ENCODE results near the gene SEPSECS. TPM values are rescaled to one million over a fixed set of nuclear protein-coding genes. Genes with fewer than 3 reads are reported as not detected.

Gene SEPSECS
- total and polyA plus RNA-seq, 9 of the 15 experiments (the other 6 are each of a cell fraction or from before 2014, with no cell fraction given) = 3.9 to 17.2 (median 7.9) TPM

GRCh38 chr4:25169446-25169845 is 9.2 kb upstream of the SEPSECS start:
- Histone ChIP-seq H2AFZ (ENCODE audit: low read depth, low read length) (no peak overlapping the region), H3K4me3 (no peak overlapping the region), H3K27ac (ENCODE audit: extremely low read depth, low read depth, low read length) (no peak overlapping the region), H3K36me3 (ENCODE audit: control insufficient read depth, insufficient read depth, low read length) (no peaks in the 10 kb centered on the region), H3K79me2 (ENCODE audit: control insufficient read depth, insufficient read depth, low read length) (no peaks in the 10 kb centered on the region), H3K4me1 (replicated peaks in 1 of 2; ENCODE audit: control insufficient read depth in 2 of 2, insufficient read depth in 2 of 2, low read length in 2 of 2) (peaks cover 0 to 20% of the 10 kb centered on the region in 2 experiments; a peak in 3 of 5 replicates), H3K9ac (ENCODE audit: insufficient read depth in 1 of 2, low read depth in 2 of 2, low read length in 2 of 2) (no peak overlapping the region), H4K20me1 (replicated peaks; ENCODE audit: control insufficient read depth, insufficient read depth, low read length) (no peaks in the 10 kb centered on the region), H3K9me3 (replicated peaks; ENCODE audit: control insufficient read depth, insufficient read depth, low read depth, low read length) (no peaks in the 10 kb centered on the region), H3K9me1 (ENCODE audit: control insufficient read depth, insufficient read depth, low read length) (no peaks in the 10 kb centered on the region), H3K27me3 (ENCODE audit: control insufficient read depth in 2 of 2, insufficient read depth in 2 of 2, low read length in 2 of 2) (no peaks in the 10 kb centered on the region), H3K4me2 (ENCODE audit: insufficient read depth, low read length) (no peak overlapping the region)
- CTCF ChIA-PET (ENCODE audit: low intra/inter-chr PET ratio) = no interaction called here
- in situ Hi-C loops (cut with MboI) (no loop called here), intact Hi-C loops (cut with micrococcal nuclease) (no loop called here)
- TF ChIP-seq PHB2 (IDR thresholded peaks at IDR 0.05; ENCODE audit: low read depth) (no peak), RAD51 (IDR thresholded peaks at IDR 0.05; ENCODE audit: borderline replicate concordance, low read depth) (no peak), ZNF444 (CRISPR knock-in tag; IDR thresholded peaks at IDR 0.05) (no peak), COPS2 (conservative IDR thresholded peaks at IDR 0.05) (no peak), SMAD4 (CRISPR knock-in tag; conservative IDR thresholded peaks at IDR 0.05) (no peak), PTRF (tag; IDR thresholded peaks at IDR 0.05) (no peak), PRPF4 (IDR thresholded peaks at IDR 0.05; ENCODE audit: insufficient read depth, low read depth, low read length, poor library complexity, severe bottlenecking) (no peak), NCOA1 (IDR thresholded peaks at IDR 0.05; ENCODE audit: low read depth) (no peak), TFE3 (CRISPR knock-in tag; IDR thresholded peaks at IDR 0.05) (no peak), MEF2A (IDR thresholded peaks at IDR 0.05; ENCODE audit: control insufficient read depth, low read depth, low read length) (no peak), ATF2 (CRISPR knock-in tag; IDR thresholded peaks at IDR 0.05) (no peak), TEAD2 (tag; IDR thresholded peaks at IDR 0.05) (no peak), MCM7 (IDR thresholded peaks at IDR 0.05) (no peak), CXXC5 (CRISPR knock-in tag; IDR thresholded peaks at IDR 0.05) (no peak), MBD1 (CRISPR knock-in tag; IDR thresholded peaks at IDR 0.05) (no peak), ADNP (tag; IDR thresholded peaks at IDR 0.05) (no peak)
- POLR2A ChIA-PET = no interaction called here
- no peak for FAIRE-seq
- DNase-seq (ENCODE audit: extremely low read depth in 1 of 4, low spot score in 3 of 4) = no peak
- no TSS peak for BruUV-seq (replicated peaks)
- ATAC-seq = no peak
